CD4-positive, alpha-beta memory T cell (primary cell): ENCODE measurements around the gene MARCHF3. TPM values are rescaled to one million over a fixed set of nuclear protein-coding genes. Genes with fewer than 3 reads are reported as not detected.
"Not testable (repeated sequence)": the region's sequence is repeated elsewhere in the genome, so short reads cannot be mapped to it uniquely, and the experiment has no call there.

ENCODE experiments used
- CTCF ChIA-PET: fragments of 350-600 bp; sonication (Branson Sonifier 250); formaldehyde crosslinking; loops from one replicate; lab custom pipeline; 2021; ENCODE audit warnings: inconsistent platforms; ENCODE audit not compliant: partially characterized antibody; lab: Charles Lee
- POLR2A ChIA-PET: fragments of 350-600 bp; sonication (Branson Sonifier 250); formaldehyde crosslinking; loops from one replicate; lab custom pipeline; 2021; ENCODE audit not compliant: partially characterized antibody; lab: Charles Lee
- DNase-seq, 5 donors: peaks; one replicate each; pipeline versions ENCODE4 v3.0.0 to v3.0.0-alpha.2; 2020 to 2022; ENCODE audit warnings: mixed read lengths in 1 of 5
- H3K27ac ChIP-seq: one replicate; pipeline ENCODE4 v1.7.0; 2013; ENCODE audit warnings: low read depth, low read length
- H3K27me3 ChIP-seq: 2 replicates; pipeline ENCODE4 v1.7.0; 2013; ENCODE audit warnings: mild to moderate bottlenecking, low read length, moderate library complexity; ENCODE audit not compliant: insufficient read depth
- H3K36me3 ChIP-seq: 2 replicates; pipeline ENCODE4 v1.7.0; 2013; ENCODE audit warnings: mild to moderate bottlenecking, low read length, moderate library complexity; ENCODE audit not compliant: insufficient read depth
- H3K4me1 ChIP-seq: 2 replicates; pipeline ENCODE4 v1.7.0; 2013; ENCODE audit warnings: mild to moderate bottlenecking, low read length, moderate library complexity; ENCODE audit not compliant: insufficient read depth
- H3K4me3 ChIP-seq, 2 donors: one replicate each; pipeline ENCODE4 v1.7.0; 2013; ENCODE audit warnings: low read length in 2 of 2, mild to moderate bottlenecking in 1 of 2
- H3K9me3 ChIP-seq, 2 donors: one replicate each; pipeline ENCODE4 v1.7.0; 2013; ENCODE audit warnings: low read length in 2 of 2, control low read depth in 1 of 2; ENCODE audit not compliant: control insufficient read depth in 1 of 2
- H3K27ac Mint-ChIP-seq, 7 donors: one replicate each; pipeline ENCODE4 v1.8.0; 2020 to 2021; ENCODE audit warnings: mixed read lengths in 7 of 7, mild to moderate bottlenecking in 6 of 7, inconsistent platforms in 3 of 7, moderate library complexity in 3 of 7
- H3K27me3 Mint-ChIP-seq, 2 donors: one replicate each; pipeline ENCODE4 v1.8.0; 2020 to 2021; ENCODE audit warnings: mixed read lengths in 2 of 2
- H3K36me3 Mint-ChIP-seq, 2 donors: one replicate each; pipeline ENCODE4 v1.8.0; 2020 to 2021; ENCODE audit warnings: mixed read lengths in 2 of 2, inconsistent platforms in 1 of 2, mild to moderate bottlenecking in 1 of 2
- H3K4me1 Mint-ChIP-seq, 4 donors: one replicate each; pipeline ENCODE4 v1.8.0; 2020 to 2021; ENCODE audit warnings: mixed read lengths in 4 of 4, mild to moderate bottlenecking in 1 of 4
- H3K4me3 Mint-ChIP-seq, 8 donors: one replicate each; pipeline ENCODE4 v1.8.0; 2020 to 2021; ENCODE audit warnings: mixed read lengths in 8 of 8, mild to moderate bottlenecking in 7 of 8, moderate library complexity in 6 of 8, inconsistent platforms in 3 of 8
- H3K9me3 Mint-ChIP-seq, 8 donors: one replicate each; pipeline ENCODE4 v1.8.0; 2020 to 2021; ENCODE audit warnings: mixed read lengths in 8 of 8, mild to moderate bottlenecking in 5 of 8, inconsistent platforms in 3 of 8, moderate library complexity in 1 of 8
- intact Hi-C: fragments of 100-400 bp; cut with micrococcal nuclease; formaldehyde crosslinking; loops from one replicate; pipeline ENCODE4 v1.15.1; 2023
- polyA plus RNA-seq, 2 donors: library from polyadenylated mRNA; unstranded; fragments of 300-500 nt; fragmentation: Illumina TruSeq; gene quantifications; one replicate each; pipeline ENCODE4 v1.2.3, GENCODE V29; 2021
- total RNA-seq, 2 experiments: library from RNA; stranded (reverse); gene quantifications; one replicate each; pipeline ENCODE4 v1.2.3, GENCODE V29; 2021

MARCHF3 gene
- total and polyA plus RNA-seq, 4 experiments from 2014 or later = 3.2 to 7.5 (median 4.4) TPM

DNA sequence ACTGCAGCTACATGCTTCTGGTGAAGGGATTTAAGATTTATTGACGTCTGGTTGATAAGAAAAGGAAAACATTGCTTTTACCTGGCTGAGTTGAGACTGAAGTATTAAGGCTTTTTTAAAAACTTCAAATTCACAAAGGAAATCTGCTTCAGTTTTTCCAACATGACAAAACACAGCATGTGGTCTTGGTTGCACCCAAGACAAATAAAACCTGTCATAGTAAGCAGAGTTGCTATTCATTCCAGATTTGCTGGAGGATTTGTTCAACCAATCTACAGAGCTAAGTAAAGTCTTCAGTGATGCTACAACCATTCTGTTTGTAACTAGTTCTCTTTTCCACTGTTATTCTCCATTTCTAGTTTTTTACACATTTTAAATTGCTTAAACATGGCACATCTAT lies 31.6 kb upstream of the MARCHF3 start:
- POLR2A ChIA-PET = no interaction called here
- no peak for DNase-seq
- Mint-ChIP-seq H3K27ac (no peak overlapping the region), H3K36me3 (peaks cover 18 to 23% of the 10 kb centered on the region in 2 donors), H3K9me3 (peaks cover 0 to 1% (median 0%) of the 10 kb centered on the region in 8 donors), H3K4me1 (peaks cover 0 to 2% (median 1%) of the 10 kb centered on the region in 4 donors), H3K27me3 (no peaks in the 10 kb centered on the region), H3K4me3 (no peak overlapping the region)
- Histone ChIP-seq H3K4me1 (no peaks in the 10 kb centered on the region), H3K36me3 (peaks cover 6% of the 10 kb centered on the region), H3K4me3 (no peak overlapping the region), H3K27me3 (no peaks in the 10 kb centered on the region), H3K27ac (no peak overlapping the region), H3K9me3 (no peaks in the 10 kb centered on the region)
- CTCF ChIA-PET = interaction anchor here (2.0 kb wide), 1 partner anchor 12 kb away, joined by 5 read pairs; the partner anchor contains the start of gene C5orf63
- intact Hi-C loops = no loop called here

GRCh38 chr5:127061537-127061936 lies 31.2 kb upstream of the MARCHF3 start:
- intact Hi-C loops = no loop called here
- Mint-ChIP-seq H3K9me3 (peaks cover 0 to 1% (median 0%) of the 10 kb centered on the region in 8 donors), H3K27me3 (no peaks in the 10 kb centered on the region), H3K27ac (peak overlapping the region in 2 of 7 donors; percentile 6 to 13), H3K4me1 (peaks cover 0 to 2% (median 1%) of the 10 kb centered on the region in 4 donors), H3K4me3 (no peak overlapping the region), H3K36me3 (peaks cover 20 to 25% of the 10 kb centered on the region in 2 donors)
- no peaks in the 10 kb centered on the region for H3K27me3 ChIP-seq
- H3K4me3 ChIP-seq = no peak overlapping the region
- CTCF ChIA-PET = no interaction called here
- POLR2A ChIA-PET = no interaction called here
- no peak for DNase-seq
- no peaks in the 10 kb centered on the region for H3K9me3 ChIP-seq
- no peak overlapping the region for H3K27ac ChIP-seq
- peaks cover 6% of the 10 kb centered on the region for H3K36me3 ChIP-seq
- H3K4me1 ChIP-seq = no peaks in the 10 kb centered on the region

DNA sequence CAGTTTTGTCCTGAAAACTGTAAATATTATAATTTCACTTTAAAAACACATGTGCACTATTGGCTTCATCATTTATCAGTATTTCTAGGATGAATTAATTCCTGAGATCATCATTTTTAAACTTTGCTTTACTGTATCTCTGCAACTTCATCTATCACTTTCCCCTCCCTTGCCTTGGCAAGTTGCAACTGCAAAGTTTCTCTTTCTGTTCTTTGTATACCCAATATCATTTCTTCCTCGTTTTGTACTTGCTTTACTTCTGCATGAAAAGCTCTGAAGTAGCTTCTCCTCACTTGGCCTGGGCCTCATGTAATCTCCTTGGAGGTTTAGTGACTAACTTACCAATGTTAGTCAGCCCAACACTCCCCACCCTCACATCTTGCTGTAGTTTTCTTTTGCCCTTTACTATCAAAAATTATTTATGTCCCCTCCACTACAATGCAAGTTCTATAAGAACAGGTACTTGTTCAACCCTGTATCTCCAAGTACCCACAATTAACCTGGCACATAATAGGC lies 30.2 kb upstream of the MARCHF3 start:
- ChIA-PET CTCF (no interaction called here), POLR2A (interaction anchor here (1.3 kb wide), 1 partner anchor 12 kb away, joined by 5 read pairs; no protein-coding TSS in a partner anchor)
- intact Hi-C loops = no loop called here
- peaks cover 30 to 34% of the 10 kb centered on the region in 2 donors for H3K36me3 Mint-ChIP-seq
- no peaks in the 10 kb centered on the region for H3K4me1 ChIP-seq
- no peak overlapping the region for H3K27ac ChIP-seq
- DNase-seq = no peak
- peaks cover 0 to 6% (median 0%) of the 10 kb centered on the region in 8 donors for H3K9me3 Mint-ChIP-seq
- no peaks in the 10 kb centered on the region for H3K27me3 ChIP-seq
- H3K27ac Mint-ChIP-seq = peak overlapping the region in 1 of 7 donors; percentile 22
- H3K4me3 Mint-ChIP-seq = no peak overlapping the region
- peaks cover 0 to 2% (median 1%) of the 10 kb centered on the region in 4 donors for H3K4me1 Mint-ChIP-seq
- no peak overlapping the region for H3K4me3 ChIP-seq
- no peaks in the 10 kb centered on the region for H3K27me3 Mint-ChIP-seq
- peaks cover 6% of the 10 kb centered on the region for H3K36me3 ChIP-seq
- no peaks in the 10 kb centered on the region for H3K9me3 ChIP-seq

- no peak overlapping the region for H3K4me3 ChIP-seq
- H3K9me3 Mint-ChIP-seq = peaks cover 0 to 6% (median 0%) of the 10 kb centered on the region in 8 donors
- H3K36me3 ChIP-seq = peaks cover 6% of the 10 kb centered on the region
- H3K9me3 ChIP-seq = no peaks in the 10 kb centered on the region
- H3K27me3 Mint-ChIP-seq = no peaks in the 10 kb centered on the region
- H3K4me3 Mint-ChIP-seq = no peak overlapping the region
- no peak overlapping the region for H3K27ac Mint-ChIP-seq
- H3K36me3 Mint-ChIP-seq = peaks cover 48 to 53% of the 10 kb centered on the region in 2 donors
- POLR2A ChIA-PET = no interaction called here
- CTCF ChIA-PET = no interaction called here
- peaks cover 0 to 2% (median 1%) of the 10 kb centered on the region in 4 donors for H3K4me1 Mint-ChIP-seq
- DNase-seq = no peak
- no peak overlapping the region for H3K27ac ChIP-seq
- intact Hi-C loops = no loop called here
- H3K4me1 ChIP-seq = no peaks in the 10 kb centered on the region
- no peaks in the 10 kb centered on the region for H3K27me3 ChIP-seq
These were observed 26.5 kb upstream of the MARCHF3 start for GRCh38 chr5:127056896-127057295.

- Mint-ChIP-seq H3K9me3 (peaks cover 0 to 6% (median 0%) of the 10 kb centered on the region in 8 donors), H3K4me3 (no peak overlapping the region), H3K36me3 (peaks cover 53 to 54% of the 10 kb centered on the region in 2 donors), H3K4me1 (peaks cover 0 to 2% (median 1%) of the 10 kb centered on the region in 4 donors), H3K27ac (no peak overlapping the region), H3K27me3 (no peaks in the 10 kb centered on the region)
- Histone ChIP-seq H3K4me1 (no peaks in the 10 kb centered on the region), H3K27ac (no peak overlapping the region), H3K4me3 (no peak overlapping the region), H3K9me3 (no peaks in the 10 kb centered on the region), H3K27me3 (no peaks in the 10 kb centered on the region), H3K36me3 (peaks cover 6% of the 10 kb centered on the region)
- no peak for DNase-seq
- intact Hi-C loops = no loop called here
- POLR2A ChIA-PET = no interaction called here
- CTCF ChIA-PET = no interaction called here
These were observed 25.7 kb upstream of the MARCHF3 start for GRCh38 chr5:127055880-127056653.

DNA sequence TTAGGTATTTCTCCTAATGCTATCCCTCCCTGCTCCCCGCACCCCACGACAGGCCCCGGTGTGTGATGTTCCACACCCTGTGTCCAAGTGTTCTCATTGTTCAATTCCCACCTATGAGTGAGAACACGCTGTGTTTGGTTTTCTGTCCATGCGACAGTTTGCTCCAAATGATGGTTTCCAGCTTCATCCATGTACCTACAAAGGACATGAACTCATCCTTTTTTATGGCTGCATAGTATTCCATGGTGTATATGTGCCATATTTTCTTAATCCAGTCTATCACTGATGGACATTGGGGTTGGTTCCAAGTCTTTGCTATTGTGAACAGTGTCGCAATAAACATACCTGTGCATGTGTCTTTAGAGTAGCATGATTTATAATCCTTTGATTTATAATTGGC lies 23.2 kb upstream of the MARCHF3 start:
- H3K27ac Mint-ChIP-seq, H3K9me3 Mint-ChIP-seq, H3K4me1 ChIP-seq, H3K9me3 ChIP-seq, H3K27me3 ChIP-seq, intact Hi-C loops, DNase-seq, H3K27me3 Mint-ChIP-seq, H3K36me3 ChIP-seq, H3K4me3 Mint-ChIP-seq, POLR2A ChIA-PET, H3K4me3 ChIP-seq, CTCF ChIA-PET, H3K4me1 Mint-ChIP-seq, H3K27ac ChIP-seq: not testable (repeated sequence)
- peaks cover 46 to 48% of the 10 kb centered on the region in 2 donors for H3K36me3 Mint-ChIP-seq

DNA sequence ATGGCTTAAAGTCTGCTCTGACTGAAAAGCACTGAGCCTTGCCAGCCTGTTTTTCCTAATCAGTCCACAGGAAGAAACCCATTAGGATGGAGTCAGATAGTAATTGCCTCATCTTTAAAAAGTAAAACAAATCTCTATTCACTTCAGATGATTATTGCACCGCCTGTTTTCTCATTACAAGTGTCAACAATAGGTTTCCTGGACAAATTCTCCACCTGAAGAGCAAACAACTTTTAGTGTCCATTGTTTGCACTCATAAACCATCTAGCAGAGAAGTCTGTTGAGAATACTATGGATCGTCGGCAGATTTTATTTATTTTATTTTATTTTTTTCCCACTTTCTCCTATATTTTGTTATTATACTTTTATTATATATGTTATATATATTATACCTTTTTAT lies 22.7 kb upstream of the MARCHF3 start:
- Histone ChIP-seq H3K36me3 (peaks cover 6% of the 10 kb centered on the region), H3K27me3 (no peaks in the 10 kb centered on the region), H3K9me3 (no peaks in the 10 kb centered on the region), H3K27ac (no peak overlapping the region), H3K4me3 (no peak overlapping the region), H3K4me1 (no peaks in the 10 kb centered on the region)
- ChIA-PET CTCF (no interaction called here), POLR2A (no interaction called here)
- no peaks in the 10 kb centered on the region for H3K27me3 Mint-ChIP-seq
- peaks cover 0 to 4% (median 0%) of the 10 kb centered on the region in 8 donors for H3K9me3 Mint-ChIP-seq
- H3K27ac Mint-ChIP-seq = no peak overlapping the region
- H3K4me1 Mint-ChIP-seq = no peaks in the 10 kb centered on the region
- H3K4me3 Mint-ChIP-seq = no peak overlapping the region
- H3K36me3 Mint-ChIP-seq = peaks cover 44 to 45% of the 10 kb centered on the region in 2 donors
- no peak for DNase-seq
- intact Hi-C loops = no loop called here
